ENCODE measurements around the gene SAMD15. TPM values are rescaled to one million over a fixed set of nuclear protein-coding genes. Genes with fewer than 3 reads are reported as not detected.
"Not testable (repeated sequence)": the region's sequence is repeated elsewhere in the genome, so short reads cannot be mapped to it uniquely, and the experiment has no call there.

Gene SAMD15
- polyA plus RNA-seq, 3 donors = 8.4 to 10.6 (median 9.8) TPM

GRCh38 chr14:77375164-77375950, 1.8 kb upstream of the SAMD15 start:
- DNase-seq (ENCODE audit: low read depth in 3 of 3, low spot score in 2 of 3) = no peak

GRCh38 chr14:77375973-77376770, 1.0 kb upstream of the SAMD15 start:
- no peak for DNase-seq (ENCODE audit: low read depth in 3 of 3, low spot score in 2 of 3)

GRCh38 chr14:77377502-77377844, 294 bp downstream of the SAMD15 start:
- no peak for DNase-seq (ENCODE audit: low read depth in 3 of 3, low spot score in 2 of 3)

GRCh38 chr14:77378701-77379100, 1.5 kb downstream of the SAMD15 start:
- DNase-seq (ENCODE audit: low read depth in 3 of 3, low spot score in 2 of 3) = no peak

GRCh38 chr14:77390188-77390587, 13.0 kb downstream of the SAMD15 start:
- DNase-seq (ENCODE audit: low read depth in 3 of 3, low spot score in 2 of 3) = no peak

GRCh38 chr14:77400216-77400615, 23.0 kb downstream of the SAMD15 start:
- DNase-seq (ENCODE audit: low read depth in 3 of 3, low spot score in 2 of 3) = no peak

GRCh38 chr14:77403768-77404167, 26.6 kb downstream of the SAMD15 start:
- DNase-seq (ENCODE audit: low read depth in 3 of 3, low spot score in 2 of 3) = no peak

- DNase-seq (ENCODE audit: low read depth in 3 of 3, low spot score in 2 of 3) = no peak
These were observed 28.9 kb downstream of the SAMD15 start for GRCh38 chr14:77406086-77406485.

GRCh38 chr14:77406718-77407117, 29.5 kb downstream of the SAMD15 start:
- DNase-seq (ENCODE audit: low read depth in 3 of 3, low spot score in 2 of 3) = no peak

GRCh38 chr14:77407158-77407557, 30.0 kb downstream of the SAMD15 start:
- no peak for DNase-seq (ENCODE audit: low read depth in 3 of 3, low spot score in 2 of 3)

- no peak for DNase-seq (ENCODE audit: low read depth in 3 of 3, low spot score in 2 of 3)
These were observed 32.0 kb downstream of the SAMD15 start for GRCh38 chr14:77409131-77409533.

- not testable (repeated sequence) for DNase-seq (ENCODE audit: low read depth in 3 of 3, low spot score in 2 of 3)
These were observed 38.3 kb downstream of the SAMD15 start for GRCh38 chr14:77415403-77416030.

- DNase-seq (ENCODE audit: low read depth in 3 of 3, low spot score in 2 of 3) = not testable (repeated sequence)
These were observed 38.9 kb downstream of the SAMD15 start for GRCh38 chr14:77416098-77416497.

GRCh38 chr14:77416836-77417235, 39.7 kb downstream of the SAMD15 start:
- DNase-seq (ENCODE audit: low read depth in 3 of 3, low spot score in 2 of 3) = no peak

GRCh38 chr14:77421201-77421600, 44.0 kb downstream of the SAMD15 start:
- no peak for DNase-seq (ENCODE audit: low read depth in 3 of 3, low spot score in 2 of 3)

- no peak for DNase-seq (ENCODE audit: low read depth in 3 of 3, low spot score in 2 of 3)
These were observed 46.2 kb downstream of the SAMD15 start, which contains the start of gene NOXRED1 for GRCh38 chr14:77423423-77423822. NOXRED1 (minus strand) TSS chr14:77423523; CDS start chr14:77422889, 634 bp downstream.

GRCh38 chr14:77424862-77425261, 47.7 kb downstream of the SAMD15 start:
- DNase-seq (ENCODE audit: low read depth in 3 of 3, low spot score in 2 of 3) = no peak

GRCh38 chr14:77426396-77426795, 49.2 kb downstream of the SAMD15 start:
- DNase-seq (ENCODE audit: low read depth in 3 of 3, low spot score in 2 of 3) = no peak

GRCh38 chr14:77436042-77436441, 58.9 kb downstream of the SAMD15 start:
- DNase-seq (ENCODE audit: low read depth in 3 of 3, low spot score in 2 of 3) = no peak

- DNase-seq (ENCODE audit: low read depth in 3 of 3, low spot score in 2 of 3) = no peak
These were observed 61.4 kb downstream of the SAMD15 start for GRCh38 chr14:77438596-77438995.

- DNase-seq (ENCODE audit: low read depth in 3 of 3, low spot score in 2 of 3) = no peak
These were observed 62.7 kb downstream of the SAMD15 start for GRCh38 chr14:77439861-77440260.

All from right renal cortex interstitium (tissue), 3 donors.